Endothelial cell of umbilical vein (primary cell): ENCODE results near the gene VTI1A. TPM values are rescaled to one million over a fixed set of nuclear protein-coding genes. Genes with fewer than 3 reads are reported as not detected.

Experiments
- BruUV-seq: library from RNA; stranded (reverse); fragments of 400-500 nt; replicated peaks from 2 replicates; lab custom pipeline; 2021; lab: Mats Ljungman, UMichigan
- CTCF ChIA-PET: fragments of 300-600, 350-600 bp; sonication (Branson Sonifier 250); formaldehyde crosslinking; loops from one replicate; lab custom pipeline; 2021; ENCODE audit warnings: antibody characterized with exemption, inconsistent platforms; lab: Charles Lee
- POLR2A ChIA-PET: fragments of 300-600, 350-600 bp; sonication (Branson Sonifier 250); formaldehyde crosslinking; loops from one replicate; lab custom pipeline; 2021; ENCODE audit warnings: antibody characterized with exemption, inconsistent platforms; lab: Charles Lee
- DNase-seq: peaks from one replicate; pipeline ENCODE4 v3.0.0-alpha.2; 2011; ENCODE audit warnings: low read depth, low spot score
- FAIRE-seq: peaks from 2 replicates; lab custom pipeline; 2011; peaks lifted over from hg19 to GRCh38; lab: Jason Lieb, UNC
- H2AFZ ChIP-seq: 2 replicates; pipeline ENCODE4 v1.6.0; 2012; ENCODE audit warnings: low read depth, low read length, control low read depth, inconsistent platforms
- H3K27ac ChIP-seq: 2 replicates; pipeline ENCODE4 v1.5.1; 2011; ENCODE audit warnings: low read depth, mild to moderate bottlenecking, control low read depth, low read length, moderate library complexity; ENCODE audit not compliant: insufficient read depth
- H3K27me3 ChIP-seq, 2 experiments: 2 replicates each; pipeline versions ENCODE4 v1.6.0 to v1.6.1; 2011; ENCODE audit warnings: low read length in 2 of 2, mixed read lengths in 1 of 2; ENCODE audit not compliant: control insufficient read depth in 2 of 2, insufficient read depth in 2 of 2
- H3K36me3 ChIP-seq, 2 experiments: 2 replicates in 1 of 2; 3 replicates in 1 of 2; pipeline ENCODE4 v1.5.1; 2011; ENCODE audit warnings: low read length in 2 of 2, mild to moderate bottlenecking in 1 of 2, moderate library complexity in 1 of 2; ENCODE audit not compliant: control insufficient read depth in 2 of 2, insufficient read depth in 2 of 2; ENCODE audit errors: extremely low read depth in 1 of 2
- H3K4me1 ChIP-seq: 3 replicates; pipeline ENCODE4 v1.5.1; 2011; ENCODE audit warnings: mild to moderate bottlenecking, low read length; ENCODE audit not compliant: control insufficient read depth, insufficient read depth; ENCODE audit errors: extremely low read depth
- H3K4me2 ChIP-seq: 2 replicates; pipeline ENCODE4 v1.6.1; 2011; ENCODE audit warnings: low read length, control low read depth, mixed read lengths; ENCODE audit not compliant: insufficient read depth
- H3K4me3 ChIP-seq, 3 experiments: fragments of 200-600 bp in 1 of 3; sonication (generic), shearing (Covaris generic) in 1 of 3; replicated peaks in 1 of 3; 2 replicates each; pipeline ENCODE4 v1.5.1; 2011 to 2016; ENCODE audit warnings: control low read depth in 3 of 3, low read length in 3 of 3, mild to moderate bottlenecking in 2 of 3, inconsistent platforms in 1 of 3, low read depth in 1 of 3, moderate library complexity in 1 of 3; ENCODE audit not compliant: insufficient read depth in 1 of 3
- H3K79me2 ChIP-seq: 2 replicates; pipeline ENCODE4 v1.6.0; 2012; ENCODE audit warnings: low read length, inconsistent platforms; ENCODE audit not compliant: control insufficient read depth, insufficient read depth
- H3K9ac ChIP-seq: replicated peaks from 2 replicates; pipeline ENCODE3; 2011; ENCODE audit warnings: low read length, control low read depth; ENCODE audit not compliant: insufficient read depth; ENCODE audit errors: extremely low read depth
- H3K9me1 ChIP-seq: replicated peaks from 3 replicates; pipeline ENCODE4 v1.6.0; 2011; ENCODE audit warnings: mild to moderate bottlenecking, low read length; ENCODE audit not compliant: control insufficient read depth, insufficient read depth; ENCODE audit errors: extremely low read depth
- H3K9me3 ChIP-seq: replicated peaks from 2 replicates; pipeline ENCODE4 v1.5.1; 2012; ENCODE audit warnings: low read length, inconsistent platforms; ENCODE audit not compliant: control insufficient read depth, insufficient read depth
- H4K20me1 ChIP-seq: replicated peaks from 2 replicates; pipeline ENCODE3; 2011; ENCODE audit warnings: mild to moderate bottlenecking, low read length; ENCODE audit not compliant: control insufficient read depth, insufficient read depth; ENCODE audit errors: extremely low read depth
- CTCF ChIP-seq, 2 donors: IDR thresholded peaks; 1 replicate in 1 of 2; 2 replicates in 1 of 2; pipeline ENCODE4 v1.5.1; 2011; ENCODE audit warnings: low read length in 2 of 2, mild to moderate bottlenecking in 2 of 2, moderate library complexity in 2 of 2, control low read depth in 1 of 2, inconsistent platforms in 1 of 2, low read depth in 1 of 2; ENCODE audit not compliant: insufficient read depth in 1 of 2; ENCODE audit errors: extremely low read depth in 1 of 2
- EZH2 ChIP-seq: IDR thresholded peaks from 2 replicates; pipeline ENCODE4 v1.6.1; 2012; ENCODE audit warnings: borderline replicate concordance, low read depth, mild to moderate bottlenecking, moderate library complexity, low read length, inconsistent platforms; ENCODE audit not compliant: severe bottlenecking
- FOS ChIP-seq: IDR thresholded peaks from 2 replicates; pipeline ENCODE4 v1.6.1; 2011; ENCODE audit warnings: mild to moderate bottlenecking, low read length, moderate library complexity, borderline replicate concordance; ENCODE audit not compliant: insufficient read depth
- GATA2 ChIP-seq: IDR thresholded peaks from 2 replicates; pipeline ENCODE4 v1.7.0; 2011; ENCODE audit warnings: low read depth, mild to moderate bottlenecking, moderate library complexity, mixed read lengths, low read length; ENCODE audit not compliant: insufficient read length, insufficient read depth
- POLR2A ChIP-seq: IDR thresholded peaks from 2 replicates; pipeline ENCODE4 v1.6.1; 2012; ENCODE audit warnings: low read depth, mild to moderate bottlenecking, control low read depth, low read length
- POLR2AphosphoS5 ChIP-seq: IDR thresholded peaks from 2 replicates; pipeline ENCODE4 v1.6.1; 2012; ENCODE audit warnings: low read depth, mild to moderate bottlenecking, control low read depth, low read length, moderate library complexity; ENCODE audit not compliant: insufficient read depth
- dilution Hi-C: fragments of 300-500 bp; cut with MboI; formaldehyde crosslinking; loops from one replicate; pipeline ENCODE4 v1.15.0; 2019; ENCODE audit warnings: low sequenced_read_pairs; ENCODE audit not compliant: extremely low pct_ligation_motif_present
- intact Hi-C: fragments of 100-400 bp; cut with micrococcal nuclease; formaldehyde crosslinking; loops from one replicate; pipeline ENCODE4 v1.10.0; 2022
- polyA plus RNA-seq, 4 experiments: library from polyadenylated mRNA; depleted of rRNA in 3 of 4; stranded (reverse) in 3 of 4; unstranded in 1 of 4; fragments of >200 nt; gene quantifications; 2 replicates each; pipeline versions ENCODE4 v1.2.1 to v1.2.3, GENCODE V29; 2011 to 2012; ENCODE audit warnings: missing spikeins in 1 of 4
- total RNA-seq: library from RNA; stranded (reverse); gene quantifications from 2 replicates; pipeline ENCODE4 v1.2.3, GENCODE V29; 2021

VTI1A gene
- total and polyA plus RNA-seq, 2 donors (not counting 3 experiments of a cell fraction or from before 2014, with no cell fraction given) = 10.8 to 35.6 TPM

- Histone ChIP-seq H3K27ac (no peak overlapping the region), H3K4me2 (no peak overlapping the region)
- no peak for DNase-seq
Measured at GRCh38 chr10:112793202-112793921, 346.3 kb downstream of the VTI1A start.

More at GRCh38 chr10:112793202-112793921, 346.3 kb downstream of the VTI1A start:
- intact Hi-C loops = no loop called here
- H3K9me1 ChIP-seq = no peaks in the 10 kb centered on the region
- no TSS peak for BruUV-seq
- H3K9ac ChIP-seq = no peak overlapping the region
- TF ChIP-seq GATA2 = no peak
- no peak for TF ChIP-seq POLR2A
- no peak for TF ChIP-seq CTCF (IDR thresholded peaks at IDR 0.05; ENCODE audit: extremely low read depth in 1 of 2, insufficient read depth in 1 of 2, low read depth in 1 of 2, low read length in 2 of 2)
- TF ChIP-seq FOS = no peak
- TF ChIP-seq EZH2 = no peak
- TF ChIP-seq POLR2AphosphoS5 = no peak
- no peaks in the 10 kb centered on the region for H3K36me3 ChIP-seq
- no peaks in the 10 kb centered on the region for H3K79me2 ChIP-seq
- dilution Hi-C loops = no loop called here
- FAIRE-seq = peak; percentile 18
- CTCF ChIA-PET = no interaction called here
- POLR2A ChIA-PET = no interaction called here
- H4K20me1 ChIP-seq = no peaks in the 10 kb centered on the region
- H3K4me3 ChIP-seq = no peak overlapping the region
- H3K4me1 ChIP-seq = no peaks in the 10 kb centered on the region
- no peaks in the 10 kb centered on the region for H3K27me3 ChIP-seq
- H2AFZ ChIP-seq = no peak overlapping the region
- no peaks in the 10 kb centered on the region for H3K9me3 ChIP-seq
